GM23338 (cell line): ENCODE data around the gene EPS8L2. TPM values are rescaled to one million over a fixed set of nuclear protein-coding genes. Genes with fewer than 3 reads are reported as not detected.

Experiments
- ATAC-seq: fragments of 200-7000 bp; cut with Tn5 transposase; 3 replicates; pipeline ENCODE4 v1.9.1; 2020
- DNase-seq: peaks from one replicate; pipeline ENCODE4 v3.0.0-alpha.2; 2015; ENCODE audit warnings: low spot score
- H2AFZ ChIP-seq: fragments of 200-600 bp; sonication (generic); 2 replicates; pipeline ENCODE4 v1.8.0; 2016; ENCODE audit warnings: antibody characterized with exemption, mild to moderate bottlenecking, moderate library complexity
- H3F3A ChIP-seq: fragments of 200-600 bp; sonication (generic); replicated peaks from 2 replicates; pipeline ENCODE4 v1.8.0; 2017; ENCODE audit warnings: antibody characterized with exemption, mixed run types, low read depth
- H3K27ac ChIP-seq: fragments of 200-600 bp; sonication (generic); 2 replicates; pipeline ENCODE4 v1.6.1; 2016; ENCODE audit warnings: low read depth
- H3K27me3 ChIP-seq: fragments of 200-600 bp; sonication (generic); 2 replicates; pipeline ENCODE4 v1.8.0; 2016; ENCODE audit warnings: mild to moderate bottlenecking, mixed run types, moderate library complexity; ENCODE audit not compliant: insufficient read depth
- H3K36me3 ChIP-seq: fragments of 200-600 bp; sonication (generic); 2 replicates; pipeline ENCODE4 v1.8.0; 2016; ENCODE audit warnings: mild to moderate bottlenecking; ENCODE audit not compliant: insufficient read depth
- H3K4me1 ChIP-seq: fragments of 200-600 bp; sonication (generic); 2 replicates; pipeline ENCODE4 v1.8.0; 2016; ENCODE audit warnings: mild to moderate bottlenecking, moderate library complexity; ENCODE audit not compliant: insufficient read depth
- H3K4me2 ChIP-seq: fragments of 200-600 bp; sonication (generic); 2 replicates; pipeline ENCODE4 v1.7.1; 2017; ENCODE audit warnings: mixed run types
- H3K4me3 ChIP-seq: fragments of 200-600 bp; sonication (generic); 2 replicates; pipeline ENCODE4 v1.6.1; 2016; ENCODE audit warnings: mixed run types
- H3K79me2 ChIP-seq: fragments of 200-600 bp; sonication (generic); replicated peaks from 2 replicates; pipeline ENCODE4 v1.8.0; 2017; ENCODE audit warnings: mild to moderate bottlenecking; ENCODE audit not compliant: insufficient read depth
- H3K9me2 ChIP-seq: fragments of 200-600 bp; sonication (generic); 2 replicates; pipeline ENCODE4 v1.8.0; 2017; ENCODE audit not compliant: insufficient read depth
- H4K20me1 ChIP-seq: fragments of 200-600 bp; sonication (generic); replicated peaks from 2 replicates; pipeline ENCODE4 v1.8.0; 2017; ENCODE audit warnings: mild to moderate bottlenecking; ENCODE audit not compliant: insufficient read depth
- H3K27ac Mint-ChIP-seq: 2 replicates; pipeline ENCODE4 v1.8.0; 2020; ENCODE audit warnings: inconsistent platforms, mild to moderate bottlenecking, moderate library complexity, mixed read lengths
- H3K27me3 Mint-ChIP-seq: 3 replicates; pipeline ENCODE4 v1.8.0; 2022; ENCODE audit warnings: low read depth, mild to moderate bottlenecking, moderate library complexity, mixed read lengths, inconsistent platforms; ENCODE audit not compliant: insufficient read depth, poor library complexity
- H3K36me3 Mint-ChIP-seq: 3 replicates; pipeline ENCODE4 v1.8.0; 2021; ENCODE audit warnings: low read depth, mild to moderate bottlenecking, inconsistent platforms, moderate library complexity, mixed read lengths
- H3K4me1 Mint-ChIP-seq: 3 replicates; pipeline ENCODE4 v1.8.0; 2020; ENCODE audit warnings: mild to moderate bottlenecking, inconsistent platforms, mixed read lengths
- H3K4me3 Mint-ChIP-seq: 3 replicates; pipeline ENCODE4 v1.8.0; 2021; ENCODE audit warnings: moderate library complexity, mild to moderate bottlenecking, inconsistent platforms, mixed read lengths
- H3K9me3 Mint-ChIP-seq: 3 replicates; pipeline ENCODE4 v1.8.0; 2020; ENCODE audit warnings: moderate library complexity, mild to moderate bottlenecking, inconsistent platforms, mixed read lengths
- CREB1 ChIP-seq: fragments of 250-450 bp; sonication (Bioruptor Pico); IDR thresholded peaks from 2 replicates; pipeline ENCODE4 v1.5.0; 2020; ENCODE audit warnings: low read depth, mild to moderate bottlenecking, moderate library complexity
- CTCF ChIP-seq, 2 experiments: fragments of 200-600 bp in 1 of 2; sonication (generic) in 1 of 2; conservative IDR thresholded peaks; 2 replicates each; pipeline versions ENCODE4 v1.5.1 to v1.6.1; 2016 to 2017; ENCODE audit warnings: antibody characterized with exemption in 2 of 2, low read depth in 2 of 2, mild to moderate bottlenecking in 2 of 2, moderate library complexity in 1 of 2
- ETS1 ChIP-seq: IDR thresholded peaks from 2 replicates; pipeline ENCODE4 v1.6.1; 2016; ENCODE audit warnings: antibody characterized with exemption
- EZH2 ChIP-seq: fragments of 200-600 bp; sonication (generic); IDR thresholded peaks from one replicate; pipeline ENCODE4 v1.8.0; 2017; ENCODE audit warnings: antibody characterized with exemption, mild to moderate bottlenecking, low read depth; ENCODE audit not compliant: unreplicated experiment
- EZH2phosphoT487 ChIP-seq: fragments of 200-600 bp; sonication (generic); IDR thresholded peaks from one replicate; pipeline ENCODE4 v1.8.1; 2018; ENCODE audit warnings: antibody characterized with exemption; ENCODE audit not compliant: unreplicated experiment
- JUNB ChIP-seq: IDR thresholded peaks from one replicate; pipeline ENCODE4 v1.6.1; 2016; ENCODE audit warnings: antibody characterized with exemption; ENCODE audit not compliant: unreplicated experiment
- NANOG ChIP-seq: IDR thresholded peaks from 2 replicates; pipeline ENCODE4 v1.6.1; 2016; ENCODE audit warnings: antibody characterized with exemption, borderline replicate concordance
- POLR2AphosphoS5 ChIP-seq: IDR thresholded peaks from 2 replicates; pipeline ENCODE4 v1.6.1; 2016; ENCODE audit warnings: antibody characterized with exemption, low read depth
- REST ChIP-seq: IDR thresholded peaks from one replicate; pipeline ENCODE4 v1.6.1; 2018; ENCODE audit warnings: antibody characterized with exemption; ENCODE audit not compliant: unreplicated experiment
- STAT1 ChIP-seq: IDR thresholded peaks from one replicate; pipeline ENCODE4 v1.6.1; 2016; ENCODE audit warnings: antibody characterized with exemption; ENCODE audit not compliant: unreplicated experiment
- ZNF114 ChIP-seq: fragments of 250-450 bp; sonication (Bioruptor Pico); IDR thresholded peaks from 2 replicates; pipeline ENCODE4 v1.5.0; 2020; ENCODE audit warnings: mild to moderate bottlenecking, moderate library complexity
- ZNF331 ChIP-seq: fragments of 250-450 bp; sonication (Bioruptor Pico); IDR thresholded peaks from 2 replicates; pipeline ENCODE4 v1.5.0; 2020; ENCODE audit warnings: low read depth, mild to moderate bottlenecking, moderate library complexity
- ZNF462 ChIP-seq: fragments of 250-450 bp; sonication (Bioruptor Pico); IDR thresholded peaks from 2 replicates; pipeline ENCODE4 v1.5.0; 2020; ENCODE audit warnings: mild to moderate bottlenecking, moderate library complexity
- polyA plus RNA-seq: library from polyadenylated mRNA; unstranded; fragments of >200 nt; fragmentation: Nextera tagmentation; extraction: Ambion mirVana; gene quantifications from 2 replicates; pipeline ENCODE4 v1.2.1, GENCODE V29; 2016
- total RNA-seq: library from RNA; depleted of rRNA; stranded (reverse); fragments of >200 nt; shearing (Covaris generic); gene quantifications from 2 replicates; pipeline ENCODE4 v1.2.3, GENCODE V29; 2014

The EPS8L2 gene
- total and polyA plus RNA-seq, 2 experiments from 2014 or later, result 38.7 to 59.4 TPM

GRCh38 chr11:765802-766091 is 59.7 kb downstream of the EPS8L2 start:
- no peak for TF ChIP-seq POLR2AphosphoS5
- TF ChIP-seq CREB1 (CRISPR knock-in tag), result no peak
- TF ChIP-seq JUNB, result no peak
- no peak for TF ChIP-seq EZH2
- no peak for TF ChIP-seq ZNF331
- no peak for TF ChIP-seq NANOG
- TF ChIP-seq REST, result no peak
- no peak for TF ChIP-seq ZNF462
- TF ChIP-seq STAT1, result no peak
- TF ChIP-seq ETS1, result no peak
- TF ChIP-seq CTCF (conservative IDR thresholded peaks at IDR 0.05; ENCODE audit: low read depth in 2 of 2), result no peak
- TF ChIP-seq ZNF114 (CRISPR knock-in tag), result no peak
- no peak for TF ChIP-seq EZH2phosphoT487
- Mint-ChIP-seq H3K9me3 (no peaks in the 10 kb centered on the region), H3K36me3 (peaks cover 84% of the 10 kb centered on the region), H3K27me3 (peaks cover 32% of the 10 kb centered on the region), H3K4me1 (peaks cover 10% of the 10 kb centered on the region), H3K4me3 (no peak overlapping the region), H3K27ac (no peak overlapping the region)
- Histone ChIP-seq H3K9me2 (no peaks in the 10 kb centered on the region), H3K4me3 (no peak overlapping the region), H3K4me2 (no peak overlapping the region), H3K4me1 (peaks cover 8% of the 10 kb centered on the region), H3K27me3 (no peaks in the 10 kb centered on the region), H3K79me2 (no peaks in the 10 kb centered on the region), H3K27ac (peak overlapping the region; percentile 72; the same call in 1 of the 2 replicates), H4K20me1 (peaks cover 6% of the 10 kb centered on the region; the same call in 1 of the 2 replicates), H2AFZ (no peak overlapping the region), H3F3A (peaks cover 57% of the 10 kb centered on the region), H3K36me3 (peaks cover 31% of the 10 kb centered on the region)
- DNase-seq (no peak), ATAC-seq (no peak)
